HG03457 (cell line): ENCODE results near the gene CD53.

Experiments
- ATAC-seq: cut with Tn5 transposase; IDR thresholded peaks from one replicate; pipeline ENCODE4 v1.9.1; 2021; ENCODE audit warnings: moderate number of reproducible peaks; ENCODE audit not compliant: unreplicated experiment

CD53 gene

GRCh38 chr1:110875216-110875731 is 2.3 kb downstream of the CD53 start:
- peak; percentile 29 for ATAC-seq

DNA sequence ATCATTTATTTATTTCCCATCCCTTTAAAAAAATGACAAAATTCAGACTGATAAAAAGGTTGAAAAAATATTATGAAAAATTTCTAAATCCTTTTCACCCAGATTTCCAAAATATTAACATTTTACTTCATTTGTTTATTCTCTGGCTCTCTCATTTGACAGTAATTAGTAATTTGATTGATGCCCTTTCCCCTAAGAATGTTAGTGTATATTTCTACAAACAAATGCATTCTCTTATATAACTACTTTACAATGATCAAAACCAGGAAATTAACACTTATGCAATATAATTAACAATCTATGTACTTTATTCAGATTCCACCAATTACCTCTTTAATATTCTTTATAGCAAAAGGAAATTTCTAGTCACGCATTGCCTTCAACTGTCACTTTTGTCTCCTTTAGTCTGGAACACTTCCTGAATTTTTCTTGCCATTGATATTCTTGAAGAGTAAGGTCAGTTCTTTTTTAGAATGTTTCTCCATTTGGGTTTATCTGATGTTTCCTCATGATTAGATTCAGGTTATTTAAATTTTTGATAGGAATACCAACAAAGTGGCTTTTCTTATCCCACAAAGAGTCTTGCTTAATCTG is 3.9 kb downstream of the CD53 start:
- ATAC-seq, result no peak

DNA sequence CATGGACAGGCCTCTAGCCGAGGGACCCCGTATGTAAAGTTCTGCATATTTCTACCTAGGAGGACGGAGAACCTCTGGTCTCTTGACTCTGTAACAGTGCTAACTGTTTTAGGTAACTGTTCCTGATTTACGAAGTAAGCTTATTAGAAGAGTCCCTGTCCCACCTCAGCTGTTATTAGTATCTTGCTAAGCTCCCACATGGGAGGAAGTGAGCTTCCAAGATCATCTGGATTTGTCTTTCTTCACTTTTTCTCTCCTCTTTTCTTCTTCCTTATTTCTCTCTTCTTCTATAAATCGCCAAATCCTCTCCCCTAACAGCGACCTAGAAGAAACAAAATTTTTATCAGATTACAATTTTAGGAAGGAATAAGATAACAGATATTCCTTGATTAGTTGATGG is 4.4 kb downstream of the CD53 start:
- ATAC-seq, result no peak

DNA sequence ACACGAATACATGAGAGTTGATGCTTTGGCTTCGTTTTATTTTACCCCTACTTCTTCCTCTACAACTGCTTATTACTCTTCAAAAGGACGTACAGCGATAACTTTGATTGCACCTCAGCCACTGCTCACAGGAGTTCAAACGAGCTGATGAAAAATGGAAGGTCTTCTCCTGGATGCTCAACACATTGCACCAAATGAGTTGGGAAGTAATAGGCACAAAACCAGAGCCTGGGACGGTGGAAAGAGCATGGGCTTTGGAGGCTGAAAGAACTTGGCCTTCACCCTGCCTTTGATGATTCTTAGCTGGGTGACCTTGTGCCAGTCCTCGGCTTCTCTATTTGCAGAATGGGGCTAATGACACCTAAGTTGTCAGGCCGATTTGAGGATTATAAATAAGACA is 4.8 kb downstream of the CD53 start:
- ATAC-seq, result no peak

DNA sequence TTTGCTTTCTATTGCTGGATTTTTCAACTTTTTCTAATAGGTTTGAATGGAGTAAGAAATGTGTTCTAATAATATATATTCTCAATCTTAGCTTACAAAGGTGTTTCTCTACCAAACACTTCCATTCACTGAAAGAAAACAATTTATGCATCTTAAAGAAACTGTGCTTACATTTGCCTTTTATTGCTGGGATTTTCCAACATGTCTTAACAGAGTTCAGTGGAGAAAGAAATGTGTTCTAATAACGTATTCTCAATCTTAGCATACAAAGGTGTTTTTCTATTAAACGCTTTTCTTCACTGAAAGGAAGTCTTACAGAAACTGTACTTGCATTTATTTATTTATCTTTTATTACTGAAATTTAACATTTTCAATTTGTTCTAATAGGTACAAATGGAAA is 5.6 kb downstream of the CD53 start:
- no peak for ATAC-seq

GRCh38 chr1:110878993-110879392 is 6.0 kb downstream of the CD53 start:
- ATAC-seq, result no peak

GRCh38 chr1:110879758-110880606 is 7.0 kb downstream of the CD53 start:
- peak; percentile 44 for ATAC-seq

DNA sequence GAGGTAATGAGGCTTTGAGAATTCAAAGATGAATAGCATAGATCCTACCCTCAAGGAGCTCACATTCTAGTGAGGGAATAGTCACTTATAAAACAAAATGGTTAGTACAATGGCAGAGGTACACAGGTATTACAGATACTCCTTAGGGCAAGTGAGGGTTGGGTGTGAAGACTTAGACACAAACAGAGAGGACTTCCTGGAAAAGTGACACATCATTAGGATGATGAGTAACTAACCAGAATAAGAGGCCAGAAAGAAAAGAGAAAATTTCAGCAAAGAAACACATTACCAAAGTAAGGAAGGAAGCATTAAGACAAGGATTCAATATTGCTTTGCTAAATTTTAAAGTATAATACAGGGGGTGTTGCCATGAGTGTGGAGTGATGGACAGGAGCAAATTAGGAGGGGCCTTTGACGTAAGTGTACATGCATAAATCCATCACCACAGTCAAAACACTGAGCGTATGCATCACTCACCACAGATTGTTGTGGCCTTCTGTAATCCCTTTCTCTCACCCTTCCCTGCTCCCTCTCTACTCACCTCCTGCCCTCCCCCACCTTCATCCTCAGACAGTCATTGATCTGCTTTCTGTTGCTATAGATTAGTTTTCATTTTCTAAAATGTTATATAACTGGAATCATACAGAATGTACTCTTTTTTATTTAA is 7.9 kb downstream of the CD53 start:
- peak; percentile 18 for ATAC-seq

- ATAC-seq, result no peak
These were observed 15.1 kb downstream of the CD53 start for GRCh38 chr1:110888049-110888448.

DNA sequence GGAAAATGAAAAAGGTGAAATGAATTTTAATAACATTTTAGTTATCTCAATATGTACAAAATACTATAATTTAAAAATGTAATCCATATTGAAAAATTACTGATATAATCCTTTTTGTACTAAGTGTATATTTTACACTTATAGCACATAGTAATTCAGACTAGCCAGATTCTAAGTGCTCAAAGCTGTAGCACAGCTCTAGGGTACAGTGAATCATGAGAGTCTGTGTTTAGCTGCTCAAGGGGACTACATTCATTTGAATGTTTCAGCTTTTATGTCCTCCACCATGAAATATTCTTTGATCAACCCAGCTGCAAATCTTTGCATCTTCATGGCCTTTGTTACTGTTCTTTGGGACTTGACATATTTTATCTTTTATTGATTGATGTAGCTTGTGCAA is 15.7 kb downstream of the CD53 start:
- ATAC-seq, result no peak

- ATAC-seq, result no peak
These were observed 17.7 kb downstream of the CD53 start for GRCh38 chr1:110890474-110891196.

DNA sequence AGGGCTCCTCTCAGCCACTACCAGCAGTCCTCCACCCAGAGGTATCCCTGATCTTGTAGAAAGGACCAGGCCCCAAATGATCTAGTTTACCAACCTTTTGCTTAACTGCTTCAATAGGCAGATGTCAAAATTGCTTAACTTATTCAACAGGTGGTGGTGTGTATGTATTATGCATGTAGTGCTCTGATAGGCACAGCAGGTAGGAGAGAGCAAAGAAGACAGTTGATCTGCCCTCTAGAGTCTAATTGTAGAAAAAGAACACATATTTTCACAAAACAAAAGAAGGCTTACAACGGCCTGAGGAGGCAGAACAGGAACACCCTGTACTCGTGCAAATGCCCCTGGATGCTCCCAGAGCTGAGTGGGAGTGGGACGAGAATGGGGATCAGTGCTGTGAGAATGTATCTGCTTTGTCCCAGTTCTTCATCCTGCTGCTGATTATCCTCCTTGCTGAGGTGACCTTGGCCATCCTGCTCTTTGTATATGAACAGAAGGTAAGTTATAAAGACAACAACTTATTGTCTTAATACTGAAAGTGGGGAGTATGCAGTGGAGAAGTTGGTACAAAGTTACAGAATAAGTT is 21.1 kb downstream of the CD53 start:
- no peak for ATAC-seq

DNA sequence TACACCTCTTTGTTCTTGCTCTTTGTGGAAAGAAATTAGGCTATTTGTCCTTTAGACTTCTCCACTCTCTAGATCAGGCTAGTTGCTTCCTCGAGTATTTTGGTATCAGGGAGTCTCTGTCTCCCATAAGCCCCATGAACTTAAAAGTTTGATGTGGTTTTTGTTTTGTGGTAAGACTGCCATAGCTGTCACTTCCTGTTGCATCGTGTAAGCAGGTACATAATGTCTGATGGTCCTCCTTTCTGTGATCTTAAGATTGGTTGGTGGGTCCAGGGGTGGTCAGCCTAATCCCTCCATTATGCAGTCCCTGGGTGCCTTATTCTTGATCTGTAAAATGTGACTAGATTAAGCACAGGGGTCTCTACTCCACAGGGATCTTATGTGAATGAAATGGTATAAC is 23.1 kb downstream of the CD53 start:
- ATAC-seq, result no peak

DNA sequence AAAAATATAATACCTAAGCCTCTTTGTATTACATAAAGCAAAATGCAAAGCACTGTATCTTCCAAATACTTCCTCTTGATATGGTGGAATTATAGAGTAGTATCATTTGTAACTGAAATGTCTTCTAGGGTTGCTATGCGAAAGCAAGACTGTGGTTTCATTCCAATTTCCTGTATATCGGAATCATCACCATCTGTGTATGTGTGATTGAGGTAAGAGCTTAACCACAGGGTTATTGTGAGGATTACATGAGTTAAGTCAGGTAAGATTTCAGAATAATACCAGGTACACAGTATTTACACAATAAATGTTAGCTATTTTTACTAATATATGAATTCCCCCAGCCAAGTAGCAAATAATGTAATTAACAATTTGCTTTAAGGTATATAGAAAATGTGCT is 24.7 kb downstream of the CD53 start:
- no peak for ATAC-seq

GRCh38 chr1:110898734-110899457 is 25.9 kb downstream of the CD53 start:
- no peak for ATAC-seq

DNA sequence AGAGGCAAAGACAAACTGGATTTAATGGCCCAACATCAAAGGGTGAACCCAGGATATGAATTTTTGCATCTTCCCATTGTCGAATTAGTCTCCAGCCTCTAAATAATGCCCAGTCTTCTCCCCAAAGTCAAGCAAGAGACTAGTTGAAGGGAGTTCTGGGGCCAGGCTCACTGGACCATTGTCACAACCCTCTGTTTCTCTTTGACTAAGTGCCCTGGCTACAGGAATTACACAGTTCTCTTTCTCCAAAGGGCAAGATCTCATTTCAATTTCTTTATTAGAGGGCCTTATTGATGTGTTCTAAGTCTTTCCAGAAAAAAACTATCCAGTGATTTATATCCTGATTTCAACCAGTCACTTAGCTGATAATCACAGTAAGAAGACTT is 26.5 kb downstream of the CD53 start:
- no peak for ATAC-seq

DNA sequence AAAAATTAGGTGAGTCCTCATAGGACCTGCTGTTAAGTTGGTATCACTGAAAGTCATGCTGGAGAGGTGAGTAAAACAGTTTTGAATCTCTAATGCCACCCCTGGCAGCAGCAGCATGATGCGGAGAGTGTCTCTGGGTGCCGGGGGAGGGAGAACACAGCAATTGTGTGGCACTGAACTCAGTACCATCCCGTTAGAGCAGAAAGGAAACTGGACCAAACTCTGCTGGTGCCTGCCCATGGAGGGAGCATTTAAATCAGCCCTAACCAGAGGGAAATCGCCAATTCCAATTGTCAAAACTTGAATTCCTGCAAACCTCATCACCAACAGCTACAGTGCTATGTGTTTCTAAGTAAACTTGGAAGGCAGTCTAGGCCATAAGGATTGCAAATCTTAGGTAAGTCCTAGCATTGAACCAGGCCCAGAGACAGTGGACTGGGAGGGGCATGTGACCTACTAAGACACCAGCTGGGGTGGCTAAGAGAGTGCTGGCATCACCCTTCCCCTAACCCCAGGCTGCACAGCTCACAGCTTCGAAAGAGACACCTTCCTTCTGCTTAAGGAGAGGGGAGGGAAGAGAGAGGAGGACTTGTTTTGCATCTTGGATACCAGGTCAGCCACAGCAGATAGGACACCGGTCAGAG is 30.0 kb downstream of the CD53 start:
- no peak for ATAC-seq

- no peak for ATAC-seq
These were observed 31.0 kb downstream of the CD53 start for GRCh38 chr1:110903853-110904500.

DNA sequence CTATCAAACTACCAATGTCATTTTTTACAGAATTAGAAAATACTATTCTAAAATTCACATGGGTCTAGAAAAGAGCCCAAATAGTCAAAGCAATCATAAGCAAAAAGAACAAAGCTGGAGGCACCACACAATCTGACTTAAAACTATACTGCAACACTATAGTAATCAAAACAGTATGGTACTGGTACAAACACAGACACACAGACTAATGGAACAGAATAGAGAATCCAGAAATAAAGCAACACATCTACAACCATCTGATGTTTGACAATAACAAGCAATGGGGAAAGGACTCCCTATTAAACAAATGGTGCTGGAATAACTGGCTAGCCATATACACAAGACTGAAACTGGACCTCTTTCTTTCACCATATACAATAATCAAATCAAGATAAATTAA is 39.8 kb downstream of the CD53 start:
- no peak for ATAC-seq
